CD1c-positive myeloid dendritic cell (primary cell): ENCODE measurements around the gene SERINC4.
"Not testable (repeated sequence)": the region's sequence is repeated elsewhere in the genome, so short reads cannot be mapped to it uniquely, and the experiment has no call there.

Experiments used
- DNase-seq: peaks from one replicate; pipeline ENCODE4 v3.0.0-alpha.2; 2016; ENCODE audit errors: extremely low spot score

The SERINC4 gene

GRCh38 chr15:43799945-43800285, at the start of gene SERINC4:
TSS of gene SERINC4 (minus strand) at chr15:43800220. CDS start at chr15:43799986, 234 bp downstream.
- DNase-seq: no peak

DNA sequence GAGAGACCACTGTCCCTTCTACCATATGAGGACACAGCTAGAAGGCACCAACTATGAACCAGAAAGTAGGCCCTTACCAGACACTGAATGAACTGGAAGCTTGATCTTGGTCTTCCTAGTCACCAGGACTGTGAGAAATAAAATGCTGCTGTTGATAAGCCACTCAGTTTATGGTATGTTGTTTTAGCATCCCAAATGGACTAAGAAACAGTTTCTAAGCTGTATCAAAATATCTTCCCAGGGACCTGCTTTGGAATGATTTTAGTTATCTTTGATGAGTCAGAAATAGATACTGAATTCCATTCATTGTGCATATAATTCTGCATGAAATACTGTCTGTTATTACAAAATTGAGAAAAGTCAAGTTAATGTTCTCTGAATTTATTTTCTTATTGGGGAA, 45.4 kb upstream of the SERINC4 start:
- no peak for DNase-seq

GRCh38 chr15:43832485-43832884, 32.5 kb upstream of the SERINC4 start:
- DNase-seq: not testable (repeated sequence)

DNA sequence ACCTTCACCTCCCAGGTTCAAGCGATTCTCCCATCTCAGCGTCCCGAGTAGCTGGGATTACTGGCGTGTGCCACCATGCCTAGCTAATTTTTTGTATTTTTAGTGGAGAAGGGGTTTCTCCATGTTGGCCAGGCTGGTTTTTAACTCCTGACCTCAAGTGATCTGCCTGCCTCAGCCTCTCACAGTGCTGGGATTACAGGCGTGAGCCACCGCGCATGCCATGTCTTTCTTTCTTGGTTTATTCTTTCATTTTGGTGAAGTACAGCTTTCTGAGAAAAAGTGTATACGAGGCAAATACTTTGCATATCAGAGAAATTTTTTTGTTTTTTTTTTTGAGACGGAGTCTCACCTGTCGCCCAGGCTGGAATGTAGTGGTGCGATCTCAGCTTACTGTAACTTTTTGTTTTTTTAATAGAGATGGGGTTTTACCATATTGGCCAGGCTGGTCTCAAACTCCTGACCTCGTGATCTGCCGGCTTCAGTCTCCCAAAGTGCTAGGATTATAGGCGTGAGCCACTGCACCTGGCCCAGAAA, 31.6 kb upstream of the SERINC4 start:
- not testable (repeated sequence) for DNase-seq

GRCh38 chr15:43830691-43831275, 30.8 kb upstream of the SERINC4 start:
- not testable (repeated sequence) for DNase-seq

DNA sequence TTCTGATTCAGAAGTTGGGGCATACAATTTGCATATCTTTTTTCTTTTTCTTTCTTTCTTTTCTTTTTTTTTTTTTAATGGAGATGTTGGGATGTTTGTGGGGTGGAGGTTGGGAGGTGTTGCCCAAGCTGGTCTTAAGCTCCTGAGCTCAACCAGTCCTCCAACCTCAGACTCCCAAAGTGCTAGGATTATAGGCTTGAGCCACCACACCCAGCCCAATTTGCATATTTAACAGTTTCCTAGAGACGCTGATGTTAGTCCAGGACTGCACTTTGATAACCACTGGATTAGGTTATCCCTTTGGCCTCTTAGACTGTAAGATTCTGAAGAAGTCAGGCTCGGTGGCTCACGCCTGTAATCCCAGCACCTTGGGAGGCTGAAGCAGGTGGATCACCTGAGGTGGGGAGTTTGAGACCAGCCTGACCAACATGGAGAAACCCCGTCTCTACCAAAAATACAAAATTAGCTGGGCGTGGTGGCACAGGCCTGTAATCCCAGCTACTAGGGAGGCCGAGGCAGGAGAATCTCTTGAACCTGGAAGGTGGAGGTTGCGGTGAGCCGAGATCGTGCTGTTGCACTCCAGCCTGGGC, 30.0 kb upstream of the SERINC4 start:
- not testable (repeated sequence) for DNase-seq

- no peak for DNase-seq
Observed at GRCh38 chr15:43828061-43828657, 28.1 kb upstream of the SERINC4 start.

DNA sequence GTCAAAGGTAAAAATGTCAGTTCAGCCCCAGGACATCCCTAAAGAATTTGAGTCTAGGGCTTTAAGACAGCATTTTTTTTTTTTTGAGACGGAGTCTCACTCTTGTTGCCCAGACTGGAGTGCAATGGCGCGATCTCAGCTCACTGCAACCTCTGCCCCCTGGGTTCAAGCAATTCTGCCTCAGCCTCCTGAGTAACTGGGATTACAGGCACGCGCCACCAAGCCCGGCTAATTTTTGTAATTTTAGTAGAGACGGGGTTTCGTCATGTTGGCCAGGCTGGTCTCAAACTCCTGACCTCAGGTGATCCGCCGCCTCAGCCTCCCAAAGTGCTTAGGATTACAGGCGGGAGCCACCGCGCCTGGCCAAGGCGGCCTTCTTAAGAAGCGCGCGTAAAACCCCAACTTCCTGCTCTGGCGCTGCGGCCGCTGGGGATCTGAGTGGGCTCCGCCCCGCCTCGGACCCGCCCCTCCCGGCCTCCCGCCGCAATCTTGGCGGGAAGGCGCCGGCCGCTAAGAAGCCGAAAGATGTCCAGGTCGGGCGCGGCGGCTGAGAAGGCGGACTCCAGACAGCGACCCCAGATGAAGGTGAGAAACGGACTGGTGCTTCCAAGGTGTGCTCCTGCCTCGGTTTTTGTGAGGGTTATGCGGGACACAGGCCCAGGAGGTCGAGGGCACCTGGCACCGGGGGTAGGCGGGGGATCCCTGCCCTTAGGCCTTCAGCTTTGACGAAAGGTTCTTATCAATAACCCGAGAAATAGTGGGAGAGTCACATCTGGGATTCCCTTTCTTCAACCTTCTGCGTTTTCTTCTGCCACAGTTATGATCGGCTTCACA, 26.7 kb upstream of the SERINC4 start, which contains the start of gene WDR76:
Gene WDR76, plus strand, starts transcription at position 495 of the 834 bp plus-strand sequence. Its CDS starts 31 bp downstream, at position 526.
- DNase-seq: peak; percentile 89

GRCh38 chr15:43826029-43826507, 26.0 kb upstream of the SERINC4 start:
- DNase-seq: no peak

DNA sequence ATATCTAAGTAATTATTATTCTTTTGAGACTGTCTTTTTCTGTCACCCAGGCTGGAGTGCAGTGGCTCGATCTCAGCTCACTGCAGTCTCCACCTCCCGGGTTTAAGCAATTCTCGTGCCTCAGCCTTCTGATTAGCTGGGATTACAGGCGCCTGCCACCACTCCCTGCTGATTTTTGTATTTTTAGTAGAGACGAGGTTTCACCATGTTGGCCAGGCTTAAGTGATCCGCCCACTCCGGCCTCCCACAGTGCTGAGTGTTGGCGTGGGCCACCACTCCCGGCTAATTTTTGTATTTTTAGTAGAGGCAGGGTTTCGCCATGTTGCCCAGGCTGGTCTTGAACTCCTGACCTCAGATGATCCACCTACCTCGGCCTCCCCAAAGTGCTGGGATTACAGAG, 25.3 kb upstream of the SERINC4 start:
- DNase-seq: not testable (repeated sequence)

DNA sequence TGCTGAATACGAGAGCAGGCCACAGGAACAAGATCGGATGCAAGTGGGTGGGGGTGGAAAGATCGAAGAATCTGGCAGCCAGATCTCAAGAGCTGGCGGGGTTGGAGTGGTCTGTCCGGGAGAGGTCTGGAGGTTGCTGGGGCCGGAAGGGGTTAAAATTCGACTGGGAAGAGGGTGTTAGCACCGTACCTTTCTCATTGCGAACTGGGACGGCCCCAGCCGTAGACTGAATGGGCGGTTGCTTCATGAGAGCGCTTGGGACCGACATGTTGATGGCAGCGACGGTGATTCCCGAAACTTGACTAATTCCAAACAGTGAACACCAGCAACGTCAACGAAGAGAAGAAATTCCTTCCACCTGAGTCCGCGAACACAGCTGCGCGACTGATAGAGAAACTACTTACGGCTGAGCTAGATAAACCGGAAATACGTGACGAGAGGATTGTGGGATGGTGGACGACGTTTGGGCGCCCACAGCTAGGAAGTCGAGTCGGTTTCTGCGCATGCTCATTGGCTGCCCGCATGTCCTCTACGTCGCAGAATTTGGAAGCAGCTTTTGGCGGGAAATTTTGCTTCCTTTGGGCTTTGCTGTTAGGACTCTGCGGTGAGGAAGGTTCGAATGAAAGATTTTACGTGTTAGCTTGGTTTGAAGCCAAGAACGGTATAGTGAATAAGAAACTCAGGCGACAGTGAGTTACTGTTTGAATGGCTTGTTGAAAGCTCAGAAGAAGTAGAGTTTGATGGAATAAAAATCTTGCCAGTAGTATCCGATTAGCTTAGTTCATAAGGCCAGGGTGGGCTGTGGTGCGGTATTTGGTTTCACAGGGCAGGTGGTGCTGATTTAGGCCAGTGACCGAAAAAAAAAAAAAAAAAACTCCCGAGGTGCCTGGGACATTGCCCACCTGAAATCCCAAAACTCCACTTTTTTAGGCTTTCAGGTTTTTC, 24.6 kb upstream of the SERINC4 start, which contains the start of gene MFAP1:
Gene MFAP1, minus strand, starts transcription at position 389 of the 945 bp plus-strand sequence. Its CDS starts 121 bp downstream, at position 268.
- peak; percentile 98 for DNase-seq

- no peak for DNase-seq
Observed at GRCh38 chr15:43821505-43821904, 21.5 kb upstream of the SERINC4 start.

DNA sequence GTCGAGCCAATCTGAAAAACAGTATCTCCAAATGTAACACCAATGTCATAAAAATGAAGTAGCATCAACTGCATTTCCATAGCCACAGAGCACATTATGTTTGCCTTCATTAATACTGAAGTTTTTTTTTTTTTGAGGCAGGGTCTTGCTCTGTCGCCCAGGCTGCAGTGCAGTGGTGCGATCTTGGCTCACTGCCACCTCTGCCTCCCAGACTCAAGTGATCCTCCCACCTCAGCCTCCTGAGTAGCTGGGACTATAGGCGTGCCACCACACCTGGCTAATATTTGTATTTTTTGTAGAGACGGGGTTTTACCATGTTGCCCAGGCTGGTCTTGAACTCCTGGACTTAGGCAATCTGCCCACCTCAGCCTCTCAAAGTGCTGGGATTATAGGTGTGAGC, 15.0 kb upstream of the SERINC4 start:
- DNase-seq: not testable (repeated sequence)

DNA sequence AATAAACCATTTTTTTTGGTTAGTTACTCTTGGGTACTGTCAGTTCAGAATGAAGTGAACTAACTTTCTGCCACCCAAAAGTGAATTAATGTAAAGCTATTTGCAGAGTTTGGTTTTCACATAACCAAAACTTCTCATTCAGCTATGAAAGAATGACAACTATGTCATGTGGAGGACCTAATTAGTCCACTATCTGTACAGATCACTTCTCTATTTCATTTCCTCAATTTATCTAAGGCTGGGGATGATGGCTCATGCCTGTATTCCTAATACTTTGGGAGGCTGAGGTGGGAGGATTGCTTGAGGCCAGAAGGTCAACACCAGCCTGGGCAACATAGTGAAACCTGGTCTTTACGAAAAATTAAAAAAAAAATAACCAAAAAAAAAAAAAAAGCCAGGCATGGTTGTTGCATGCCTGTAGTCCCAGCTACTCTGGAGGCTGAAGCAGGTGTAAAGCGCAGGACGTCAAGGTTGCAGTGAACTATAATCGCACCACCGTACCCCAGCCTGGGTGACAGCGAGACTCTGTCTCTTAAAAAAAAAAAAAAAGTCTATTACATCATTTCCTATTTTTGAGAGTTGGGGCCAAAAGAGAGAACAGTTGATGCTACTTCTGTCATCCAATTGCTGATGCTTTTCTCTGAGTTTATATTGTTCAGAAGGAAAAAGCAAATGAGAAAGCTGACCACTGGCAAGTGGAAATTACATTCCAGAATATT, 9.1 kb upstream of the SERINC4 start:
- DNase-seq: peak; percentile 79

- no peak for DNase-seq
Observed at GRCh38 chr15:43808435-43808950, 8.5 kb upstream of the SERINC4 start.

DNA sequence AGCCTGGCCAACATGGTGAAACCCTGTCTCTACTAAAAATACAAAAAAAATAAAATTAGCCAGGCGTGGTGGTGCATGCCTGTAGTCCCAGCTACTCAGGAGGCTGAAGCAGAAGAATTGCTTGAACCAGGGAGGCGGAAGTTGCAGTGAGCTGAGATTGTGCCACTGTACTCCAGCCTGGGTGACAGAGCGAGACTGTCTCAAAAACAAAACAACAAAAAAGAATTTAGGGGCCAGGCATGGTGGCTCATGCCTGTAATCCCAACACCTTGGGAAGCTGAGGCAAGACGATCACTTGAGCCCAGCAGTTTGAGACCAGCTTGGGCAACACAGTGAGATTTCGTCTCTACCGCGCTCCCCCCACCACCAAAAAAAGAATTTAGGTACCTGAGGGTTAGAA, 2.7 kb upstream of the SERINC4 start:
- not testable (repeated sequence) for DNase-seq

GRCh38 chr15:43800286-43801141, 494 bp upstream of the SERINC4 start, which contains the start of gene HYPK:
TSS of gene HYPK (plus strand) at chr15:43800599. CDS start at chr15:43800623, 24 bp downstream.
- peak; percentile 92 for DNase-seq

- DNase-seq: no peak
Observed at GRCh38 chr15:43799209-43799944, 643 bp downstream of the SERINC4 start.
